ENCODE data around the gene TNIK. TPM values are rescaled to one million over a fixed set of nuclear protein-coding genes. Genes with fewer than 3 reads are reported as not detected.

Gene TNIK
- total and polyA plus RNA-seq, 2 experiments from 2014 or later, result 14.6 to 34.3 TPM

GRCh38 chr3:171459137-171459941 is 866 bp downstream of the TNIK start (continued):
- TF ChIP-seq, protein P1, sequence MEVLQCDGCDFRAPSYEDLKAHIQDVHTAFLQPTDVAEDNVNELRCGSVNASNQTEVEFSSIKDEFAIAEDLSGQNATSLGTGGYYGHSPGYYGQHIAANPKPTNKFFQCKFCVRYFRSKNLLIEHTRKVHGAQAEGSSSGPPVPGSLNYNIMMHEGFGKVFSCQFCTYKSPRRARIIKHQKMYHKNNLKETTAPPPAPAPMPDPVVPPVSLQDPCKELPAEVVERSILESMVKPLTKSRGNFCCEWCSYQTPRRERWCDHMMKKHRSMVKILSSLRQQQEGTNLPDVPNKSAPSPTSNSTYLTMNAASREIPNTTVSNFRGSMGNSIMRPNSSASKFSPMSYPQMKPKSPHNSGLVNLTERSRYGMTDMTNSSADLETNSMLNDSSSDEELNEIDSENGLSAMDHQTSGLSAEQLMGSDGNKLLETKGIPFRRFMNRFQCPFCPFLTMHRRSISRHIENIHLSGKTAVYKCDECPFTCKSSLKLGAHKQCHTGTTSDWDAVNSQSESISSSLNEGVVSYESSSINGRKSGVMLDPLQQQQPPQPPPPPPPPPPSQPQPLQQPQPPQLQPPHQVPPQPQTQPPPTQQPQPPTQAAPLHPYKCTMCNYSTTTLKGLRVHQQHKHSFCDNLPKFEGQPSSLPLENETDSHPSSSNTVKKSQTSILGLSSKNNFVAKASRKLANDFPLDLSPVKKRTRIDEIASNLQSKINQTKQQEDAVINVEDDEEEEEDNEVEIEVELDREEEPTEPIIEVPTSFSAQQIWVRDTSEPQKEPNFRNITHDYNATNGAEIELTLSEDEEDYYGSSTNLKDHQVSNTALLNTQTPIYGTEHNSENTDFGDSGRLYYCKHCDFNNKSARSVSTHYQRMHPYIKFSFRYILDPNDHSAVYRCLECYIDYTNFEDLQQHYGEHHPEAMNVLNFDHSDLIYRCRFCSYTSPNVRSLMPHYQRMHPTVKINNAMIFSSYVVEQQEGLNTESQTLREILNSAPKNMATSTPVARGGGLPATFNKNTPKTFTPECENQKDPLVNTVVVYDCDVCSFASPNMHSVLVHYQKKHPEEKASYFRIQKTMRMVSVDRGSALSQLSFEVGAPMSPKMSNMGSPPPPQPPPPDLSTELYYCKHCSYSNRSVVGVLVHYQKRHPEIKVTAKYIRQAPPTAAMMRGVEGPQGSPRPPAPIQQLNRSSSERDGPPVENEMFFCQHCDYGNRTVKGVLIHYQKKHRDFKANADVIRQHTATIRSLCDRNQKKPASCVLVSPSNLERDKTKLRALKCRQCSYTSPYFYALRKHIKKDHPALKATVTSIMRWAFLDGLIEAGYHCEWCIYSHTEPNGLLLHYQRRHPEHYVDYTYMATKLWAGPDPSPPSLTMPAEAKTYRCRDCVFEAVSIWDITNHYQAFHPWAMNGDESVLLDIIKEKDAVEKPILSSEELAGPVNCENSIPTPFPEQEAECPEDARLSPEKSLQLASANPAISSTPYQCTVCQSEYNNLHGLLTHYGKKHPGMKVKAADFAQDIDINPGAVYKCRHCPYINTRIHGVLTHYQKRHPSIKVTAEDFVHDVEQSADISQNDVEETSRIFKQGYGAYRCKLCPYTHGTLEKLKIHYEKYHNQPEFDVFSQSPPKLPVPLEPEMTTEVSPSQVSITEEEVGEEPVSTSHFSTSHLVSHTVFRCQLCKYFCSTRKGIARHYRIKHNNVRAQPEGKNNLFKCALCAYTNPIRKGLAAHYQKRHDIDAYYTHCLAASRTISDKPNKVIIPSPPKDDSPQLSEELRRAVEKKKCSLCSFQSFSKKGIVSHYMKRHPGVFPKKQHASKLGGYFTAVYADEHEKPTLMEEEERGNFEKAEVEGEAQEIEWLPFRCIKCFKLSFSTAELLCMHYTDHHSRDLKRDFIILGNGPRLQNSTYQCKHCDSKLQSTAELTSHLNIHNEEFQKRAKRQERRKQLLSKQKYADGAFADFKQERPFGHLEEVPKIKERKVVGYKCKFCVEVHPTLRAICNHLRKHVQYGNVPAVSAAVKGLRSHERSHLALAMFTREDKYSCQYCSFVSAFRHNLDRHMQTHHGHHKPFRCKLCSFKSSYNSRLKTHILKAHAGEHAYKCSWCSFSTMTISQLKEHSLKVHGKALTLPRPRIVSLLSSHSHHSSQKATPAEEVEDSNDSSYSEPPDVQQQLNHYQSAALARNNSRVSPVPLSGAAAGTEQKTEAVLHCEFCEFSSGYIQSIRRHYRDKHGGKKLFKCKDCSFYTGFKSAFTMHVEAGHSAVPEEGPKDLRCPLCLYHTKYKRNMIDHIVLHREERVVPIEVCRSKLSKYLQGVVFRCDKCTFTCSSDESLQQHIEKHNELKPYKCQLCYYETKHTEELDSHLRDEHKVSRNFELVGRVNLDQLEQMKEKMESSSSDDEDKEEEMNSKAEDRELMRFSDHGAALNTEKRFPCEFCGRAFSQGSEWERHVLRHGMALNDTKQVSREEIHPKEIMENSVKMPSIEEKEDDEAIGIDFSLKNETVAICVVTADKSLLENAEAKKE (CRISPR knock-in tag; IDR thresholded peaks at IDR 0.05), result no peak
- TF ChIP-seq, protein P2, sequence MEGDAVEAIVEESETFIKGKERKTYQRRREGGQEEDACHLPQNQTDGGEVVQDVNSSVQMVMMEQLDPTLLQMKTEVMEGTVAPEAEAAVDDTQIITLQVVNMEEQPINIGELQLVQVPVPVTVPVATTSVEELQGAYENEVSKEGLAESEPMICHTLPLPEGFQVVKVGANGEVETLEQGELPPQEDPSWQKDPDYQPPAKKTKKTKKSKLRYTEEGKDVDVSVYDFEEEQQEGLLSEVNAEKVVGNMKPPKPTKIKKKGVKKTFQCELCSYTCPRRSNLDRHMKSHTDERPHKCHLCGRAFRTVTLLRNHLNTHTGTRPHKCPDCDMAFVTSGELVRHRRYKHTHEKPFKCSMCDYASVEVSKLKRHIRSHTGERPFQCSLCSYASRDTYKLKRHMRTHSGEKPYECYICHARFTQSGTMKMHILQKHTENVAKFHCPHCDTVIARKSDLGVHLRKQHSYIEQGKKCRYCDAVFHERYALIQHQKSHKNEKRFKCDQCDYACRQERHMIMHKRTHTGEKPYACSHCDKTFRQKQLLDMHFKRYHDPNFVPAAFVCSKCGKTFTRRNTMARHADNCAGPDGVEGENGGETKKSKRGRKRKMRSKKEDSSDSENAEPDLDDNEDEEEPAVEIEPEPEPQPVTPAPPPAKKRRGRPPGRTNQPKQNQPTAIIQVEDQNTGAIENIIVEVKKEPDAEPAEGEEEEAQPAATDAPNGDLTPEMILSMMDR (conservative IDR thresholded peaks at IDR 0.05; ENCODE audit: low read depth in 2 of 2), result no peak
- TF ChIP-seq ZNF331 (CRISPR knock-in tag; IDR thresholded peaks at IDR 0.05; ENCODE audit: low read depth) (no peak), EZH2phosphoT487 (IDR thresholded peaks at IDR 0.05; ENCODE audit: unreplicated experiment) (no peak), CREB1 (CRISPR knock-in tag; IDR thresholded peaks at IDR 0.05; ENCODE audit: low read depth) (no peak), EZH2 (IDR thresholded peaks at IDR 0.05; ENCODE audit: low read depth, unreplicated experiment) (no peak)

GRCh38 chr3:171458864-171459136 is 1.4 kb downstream of the TNIK start:
- DNase-seq (ENCODE audit: low spot score), result peak; percentile 76
- H3K4me1 Mint-ChIP-seq, result peaks cover 54% of the 10 kb centered on the region
- peak; percentile 17 for ATAC-seq
- Histone ChIP-seq H3K79me2 (replicated peaks; ENCODE audit: insufficient read depth) (peaks cover 54% of the 10 kb centered on the region), H3K36me3 (ENCODE audit: insufficient read depth) (no peaks in the 10 kb centered on the region), H3K27ac (ENCODE audit: low read depth) (peak overlapping the region; percentile 88), H3K4me1 (ENCODE audit: insufficient read depth) (peaks cover 52% of the 10 kb centered on the region), H4K20me1 (replicated peaks; ENCODE audit: insufficient read depth) (no peaks in the 10 kb centered on the region), H3K9me2 (ENCODE audit: insufficient read depth) (0 out of 2 replicates have a peak, but pooled peaks cover 1% of the 10 kb centered on the region), H3K4me2 (peak overlapping the region; percentile 98), H3F3A (replicated peaks; ENCODE audit: low read depth) (no peaks in the 10 kb centered on the region), H3K4me3 (peak overlapping the region; percentile 82), H2AFZ (peak overlapping the region; percentile 39), H3K27me3 (ENCODE audit: insufficient read depth) (peaks cover 10% of the 10 kb centered on the region)
- H3K9me3 Mint-ChIP-seq, result no peaks in the 10 kb centered on the region; the same call in 2 of the 3 replicates
- peak overlapping the region; percentile 95 for H3K4me3 Mint-ChIP-seq
- no peaks in the 10 kb centered on the region for H3K36me3 Mint-ChIP-seq (ENCODE audit: low read depth)
- H3K27me3 Mint-ChIP-seq (ENCODE audit: insufficient read depth, low read depth, poor library complexity), result peaks cover 21% of the 10 kb centered on the region
- H3K27ac Mint-ChIP-seq, result peak overlapping the region; percentile 84
- no peak for TF ChIP-seq JUNB (IDR thresholded peaks at IDR 0.05; ENCODE audit: unreplicated experiment)
- TF ChIP-seq, protein P1 (CRISPR knock-in tag; IDR thresholded peaks at IDR 0.05), result no peak
